BLaER1 (cell line): ENCODE data around the gene SLC26A1.
A peak's percentile ranks its signal among the peaks of the same experiment; 100 is the strongest.

Experiments used
- H3K27ac ChIP-seq: shearing (Covaris generic); formaldehyde crosslinking; 2 replicates; pipeline ENCODE4 v1.8.1; 2022
- H3K27me3 ChIP-seq: shearing (Covaris generic); formaldehyde crosslinking; 2 replicates; pipeline ENCODE4 v1.8.1; 2022
- H3K36me3 ChIP-seq: shearing (Covaris generic); formaldehyde crosslinking; 2 replicates; pipeline ENCODE4 v1.8.1; 2022
- H3K4me1 ChIP-seq: shearing (Covaris generic); formaldehyde crosslinking; 2 replicates; pipeline ENCODE4 v1.8.1; 2022
- H3K4me2 ChIP-seq: shearing (Covaris generic); formaldehyde crosslinking; 2 replicates; pipeline ENCODE4 v1.8.1; 2022
- H3K4me3 ChIP-seq: shearing (Covaris generic); formaldehyde crosslinking; 2 replicates; pipeline ENCODE4 v1.8.1; 2022
- H3K9ac ChIP-seq: shearing (Covaris generic); formaldehyde crosslinking; 2 replicates; pipeline ENCODE4 v1.8.1; 2022
- H3K9me3 ChIP-seq: shearing (Covaris generic); formaldehyde crosslinking; 2 replicates; pipeline ENCODE4 v1.8.1; 2022
- H4K20me1 ChIP-seq: shearing (Covaris generic); formaldehyde crosslinking; 2 replicates; pipeline ENCODE4 v1.8.1; 2022
- Cebpa-rat ChIP-seq: shearing (Covaris generic); IDR thresholded peaks from 2 replicates; pipeline ENCODE4 v1.8.1; 2022

SLC26A1 gene

GRCh38 chr4:1036976-1037810 is 44.0 kb upstream of the SLC26A1 start:
- Histone ChIP-seq H3K36me3 (no peaks in the 10 kb centered on the region), H3K9ac (no peak overlapping the region), H3K27ac (no peak overlapping the region), H3K4me3 (no peak overlapping the region), H3K4me1 (peaks cover 26% of the 10 kb centered on the region), H3K27me3 (peaks cover 44% of the 10 kb centered on the region), H3K4me2 (no peak overlapping the region), H3K9me3 (no peaks in the 10 kb centered on the region), H4K20me1 (peaks cover 17% of the 10 kb centered on the region)
- no peak for TF ChIP-seq Cebpa-rat

GRCh38 chr4:1036095-1036494 is 42.9 kb upstream of the SLC26A1 start:
- H3K27ac ChIP-seq, result no peak overlapping the region
- TF ChIP-seq Cebpa-rat, result no peak
- H3K4me3 ChIP-seq, result no peak overlapping the region
- H3K36me3 ChIP-seq, result no peaks in the 10 kb centered on the region
- H3K4me2 ChIP-seq, result no peak overlapping the region
- H4K20me1 ChIP-seq, result peaks cover 28% of the 10 kb centered on the region
- H3K9ac ChIP-seq, result no peak overlapping the region
- H3K4me1 ChIP-seq, result peaks cover 28% of the 10 kb centered on the region
- H3K9me3 ChIP-seq, result no peaks in the 10 kb centered on the region
- peaks cover 45% of the 10 kb centered on the region for H3K27me3 ChIP-seq

GRCh38 chr4:1035510-1035909 is 42.3 kb upstream of the SLC26A1 start:
- Histone ChIP-seq H4K20me1 (peaks cover 34% of the 10 kb centered on the region), H3K36me3 (no peaks in the 10 kb centered on the region), H3K27me3 (peaks cover 43% of the 10 kb centered on the region), H3K27ac (no peak overlapping the region), H3K9ac (no peak overlapping the region), H3K9me3 (no peaks in the 10 kb centered on the region), H3K4me2 (no peak overlapping the region), H3K4me1 (peaks cover 31% of the 10 kb centered on the region), H3K4me3 (no peak overlapping the region)
- TF ChIP-seq Cebpa-rat, result no peak

GRCh38 chr4:1033840-1034551 is 40.8 kb upstream of the SLC26A1 start:
- H3K4me3 ChIP-seq, result no peak overlapping the region
- peaks cover 43% of the 10 kb centered on the region for H3K27me3 ChIP-seq
- H3K9ac ChIP-seq, result no peak overlapping the region
- H3K4me2 ChIP-seq, result no peak overlapping the region; the same call in 1 of the 2 replicates
- H3K27ac ChIP-seq, result no peak overlapping the region
- H3K9me3 ChIP-seq, result no peaks in the 10 kb centered on the region
- no peak for TF ChIP-seq Cebpa-rat
- peaks cover 42% of the 10 kb centered on the region for H4K20me1 ChIP-seq
- H3K36me3 ChIP-seq, result no peaks in the 10 kb centered on the region
- H3K4me1 ChIP-seq, result peaks cover 46% of the 10 kb centered on the region

GRCh38 chr4:1032861-1033260 is 39.7 kb upstream of the SLC26A1 start:
- Histone ChIP-seq H3K4me1 (peaks cover 48% of the 10 kb centered on the region), H3K4me2 (peak overlapping the region; percentile 90), H3K27me3 (peaks cover 43% of the 10 kb centered on the region), H3K36me3 (no peaks in the 10 kb centered on the region), H3K4me3 (no peak overlapping the region), H3K9me3 (no peaks in the 10 kb centered on the region), H4K20me1 (peaks cover 42% of the 10 kb centered on the region), H3K27ac (no peak overlapping the region), H3K9ac (no peak overlapping the region)
- no peak for TF ChIP-seq Cebpa-rat

GRCh38 chr4:1031956-1032795 is 39.0 kb upstream of the SLC26A1 start:
- H3K9me3 ChIP-seq, result no peaks in the 10 kb centered on the region
- peak overlapping the region; percentile 90 for H3K4me2 ChIP-seq
- H3K4me1 ChIP-seq, result peaks cover 52% of the 10 kb centered on the region
- no peak overlapping the region for H3K27ac ChIP-seq
- H3K9ac ChIP-seq, result no peak overlapping the region
- peaks cover 43% of the 10 kb centered on the region for H3K27me3 ChIP-seq
- peaks cover 48% of the 10 kb centered on the region for H4K20me1 ChIP-seq
- TF ChIP-seq Cebpa-rat, result no peak
- no peak overlapping the region for H3K4me3 ChIP-seq
- H3K36me3 ChIP-seq, result peaks cover 4% of the 10 kb centered on the region; the same call in 1 of the 2 replicates

GRCh38 chr4:1031346-1031745 is 38.1 kb upstream of the SLC26A1 start:
- peak overlapping the region; percentile 90 for H3K4me2 ChIP-seq
- peaks cover 56% of the 10 kb centered on the region for H4K20me1 ChIP-seq
- H3K4me1 ChIP-seq, result peaks cover 60% of the 10 kb centered on the region
- no peak for TF ChIP-seq Cebpa-rat
- peaks cover 43% of the 10 kb centered on the region for H3K27me3 ChIP-seq
- H3K4me3 ChIP-seq, result no peak overlapping the region
- H3K27ac ChIP-seq, result no peak overlapping the region
- no peak overlapping the region for H3K9ac ChIP-seq
- H3K36me3 ChIP-seq, result peaks cover 8% of the 10 kb centered on the region; the same call in 1 of the 2 replicates
- no peaks in the 10 kb centered on the region for H3K9me3 ChIP-seq

GRCh38 chr4:1030559-1030958 is 37.4 kb upstream of the SLC26A1 start:
- H4K20me1 ChIP-seq, result peaks cover 64% of the 10 kb centered on the region
- H3K27ac ChIP-seq, result peak overlapping the region; percentile 35; the same call in 1 of the 2 replicates
- peak overlapping the region; percentile 41; the same call in 1 of the 2 replicates for H3K4me3 ChIP-seq
- H3K27me3 ChIP-seq, result peaks cover 43% of the 10 kb centered on the region
- TF ChIP-seq Cebpa-rat, result no peak
- no peaks in the 10 kb centered on the region for H3K9me3 ChIP-seq
- H3K4me2 ChIP-seq, result peak overlapping the region; percentile 90
- H3K36me3 ChIP-seq, result peaks cover 14% of the 10 kb centered on the region
- H3K4me1 ChIP-seq, result peaks cover 68% of the 10 kb centered on the region
- H3K9ac ChIP-seq, result peak overlapping the region; percentile 20; the same call in 1 of the 2 replicates

- TF ChIP-seq Cebpa-rat, result no peak
- H3K27ac ChIP-seq, result peak overlapping the region; percentile 35; the same call in 1 of the 2 replicates
- H3K4me2 ChIP-seq, result peak overlapping the region; percentile 90
- peaks cover 19% of the 10 kb centered on the region for H3K36me3 ChIP-seq
- H3K27me3 ChIP-seq, result peaks cover 43% of the 10 kb centered on the region
- H3K9ac ChIP-seq, result no peak overlapping the region
- H3K9me3 ChIP-seq, result no peaks in the 10 kb centered on the region
- peak overlapping the region; percentile 41; the same call in 1 of the 2 replicates for H3K4me3 ChIP-seq
- H3K4me1 ChIP-seq, result peaks cover 70% of the 10 kb centered on the region
- peaks cover 69% of the 10 kb centered on the region for H4K20me1 ChIP-seq
Measured at GRCh38 chr4:1030031-1030430, 36.8 kb upstream of the SLC26A1 start.
